HUES48 (cell line): Measurements from ENCODE around the gene URM1.

Source experiments
- H3K27ac ChIP-seq: one replicate; pipeline ENCODE4 v1.7.0; 2013; ENCODE audit warnings: low read depth, low read length, inconsistent platforms
- H3K27me3 ChIP-seq: 2 replicates; pipeline ENCODE4 v1.6.1; 2013; ENCODE audit warnings: mild to moderate bottlenecking, low read length; ENCODE audit not compliant: control insufficient read depth, insufficient read depth
- H3K36me3 ChIP-seq: 2 replicates; pipeline ENCODE4 v1.6.1; 2013; ENCODE audit warnings: low read length; ENCODE audit not compliant: control insufficient read depth, insufficient read depth
- H3K4me1 ChIP-seq: 2 replicates; pipeline ENCODE4 v1.6.1; 2013; ENCODE audit warnings: mild to moderate bottlenecking, low read length; ENCODE audit not compliant: control insufficient read depth, insufficient read depth
- H3K4me3 ChIP-seq: 2 replicates; pipeline ENCODE4 v1.5.1; 2013; ENCODE audit warnings: mild to moderate bottlenecking, low read depth, low read length
- H3K9ac ChIP-seq: 2 replicates; pipeline ENCODE4 v1.6.1; 2013; ENCODE audit warnings: mild to moderate bottlenecking, low read depth, low read length, moderate library complexity
- H3K9me3 ChIP-seq: 2 replicates; pipeline ENCODE4 v1.6.1; 2013; ENCODE audit warnings: low read length; ENCODE audit not compliant: control insufficient read depth, insufficient read depth

URM1 gene

DNA sequence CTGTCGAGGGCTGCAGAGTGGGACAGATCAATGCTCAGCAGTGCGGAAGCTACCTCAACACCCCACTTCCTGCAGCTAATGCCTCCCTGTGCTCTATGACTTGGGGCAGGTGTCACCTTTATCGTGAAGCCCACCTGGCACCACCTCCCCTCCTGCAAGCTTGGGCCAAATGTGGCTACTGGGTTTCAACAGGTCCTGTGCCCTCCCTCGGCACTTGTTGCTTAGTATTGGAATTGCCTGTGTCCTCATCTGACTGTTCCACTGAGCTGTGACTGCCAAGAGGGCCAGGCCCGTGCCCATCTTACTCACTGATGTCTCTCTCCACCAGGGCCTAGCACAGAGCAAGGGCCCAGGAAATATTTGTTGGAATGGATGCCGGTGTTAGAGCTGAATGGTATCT, 21.4 kb upstream of the URM1 start:
- H3K9me3 ChIP-seq = no peaks in the 10 kb centered on the region
- H3K27me3 ChIP-seq = no peaks in the 10 kb centered on the region
- H3K27ac ChIP-seq = no peak overlapping the region
- no peaks in the 10 kb centered on the region for H3K4me1 ChIP-seq
- no peak overlapping the region for H3K9ac ChIP-seq
- H3K36me3 ChIP-seq = peaks cover 42% of the 10 kb centered on the region
- no peak overlapping the region for H3K4me3 ChIP-seq

DNA sequence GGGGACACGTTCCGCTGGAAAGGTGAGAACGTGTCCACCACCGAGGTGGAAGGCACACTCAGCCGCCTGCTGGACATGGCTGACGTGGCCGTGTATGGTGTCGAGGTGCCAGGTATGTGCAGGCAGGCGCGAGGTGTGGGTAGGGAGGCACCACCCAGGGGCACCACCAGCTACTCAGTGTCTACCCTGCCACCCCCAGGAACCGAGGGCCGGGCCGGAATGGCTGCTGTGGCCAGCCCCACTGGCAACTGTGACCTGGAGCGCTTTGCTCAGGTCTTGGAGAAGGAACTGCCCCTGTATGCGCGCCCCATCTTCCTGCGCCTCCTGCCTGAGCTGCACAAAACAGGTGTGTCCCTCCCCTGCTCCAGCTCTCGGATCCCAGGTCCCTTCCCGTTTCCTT, 15.7 kb upstream of the URM1 start:
- Histone ChIP-seq H3K4me3 (no peak overlapping the region), H3K27ac (no peak overlapping the region), H3K27me3 (no peaks in the 10 kb centered on the region), H3K9ac (no peak overlapping the region), H3K4me1 (no peaks in the 10 kb centered on the region), H3K36me3 (peaks cover 26% of the 10 kb centered on the region), H3K9me3 (no peaks in the 10 kb centered on the region)

DNA sequence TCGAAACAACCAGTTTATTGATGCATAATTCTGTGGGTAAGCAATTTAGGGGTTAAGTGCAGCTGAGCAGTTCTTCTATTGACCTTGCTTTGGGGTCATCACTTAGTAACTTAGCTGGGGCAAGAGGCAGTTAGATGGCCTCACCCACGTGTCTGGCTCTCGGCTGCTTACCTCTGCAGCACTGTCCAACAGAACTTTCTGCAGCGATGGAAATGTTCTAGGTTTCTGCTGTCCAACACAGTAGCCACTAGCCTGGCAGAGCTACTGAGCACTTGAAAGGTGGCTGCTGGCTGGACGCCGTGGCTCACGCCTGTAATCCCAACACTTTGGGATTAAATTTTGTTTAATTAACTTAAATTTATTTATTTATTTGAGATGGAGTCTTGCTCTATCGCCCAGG, 13.1 kb upstream of the URM1 start:
- Histone ChIP-seq H3K27ac (no peak overlapping the region), H3K4me1 (peaks cover 3% of the 10 kb centered on the region; the same call in 1 of the 2 replicates), H3K36me3 (peaks cover 18% of the 10 kb centered on the region), H3K27me3 (peaks cover 22% of the 10 kb centered on the region), H3K9ac (no peak overlapping the region), H3K9me3 (no peaks in the 10 kb centered on the region), H3K4me3 (no peak overlapping the region)

DNA sequence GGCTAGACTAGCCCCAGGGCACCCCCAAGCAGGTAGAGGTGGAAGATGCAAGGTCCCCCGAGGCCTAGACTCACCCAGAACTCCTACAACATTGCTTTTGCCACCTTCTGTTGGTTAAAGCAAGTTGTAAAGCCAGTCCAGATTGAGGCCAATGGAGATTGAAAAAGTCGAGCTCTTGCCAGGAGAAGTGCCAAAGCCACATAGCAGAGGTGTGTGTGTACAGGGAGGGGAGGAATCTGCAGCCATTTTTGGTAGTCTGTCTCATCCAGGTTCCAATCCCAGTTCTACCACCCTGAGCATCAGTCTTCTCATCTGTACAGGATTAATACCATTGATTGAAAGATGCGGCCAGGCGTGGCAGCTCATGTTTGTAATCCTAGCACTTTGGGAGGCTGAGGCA, 12.3 kb upstream of the URM1 start:
- H3K27me3 ChIP-seq = peaks cover 30% of the 10 kb centered on the region
- no peak overlapping the region for H3K4me3 ChIP-seq
- no peaks in the 10 kb centered on the region for H3K9me3 ChIP-seq
- peaks cover 5% of the 10 kb centered on the region; the same call in 1 of the 2 replicates for H3K4me1 ChIP-seq
- peaks cover 15% of the 10 kb centered on the region for H3K36me3 ChIP-seq
- H3K9ac ChIP-seq = no peak overlapping the region
- H3K27ac ChIP-seq = no peak overlapping the region

GRCh38 chr9:128360826-128361225, 10.3 kb upstream of the URM1 start:
- H3K4me1 ChIP-seq = peaks cover 20% of the 10 kb centered on the region
- no peak overlapping the region for H3K9ac ChIP-seq
- no peak overlapping the region for H3K27ac ChIP-seq
- no peaks in the 10 kb centered on the region for H3K9me3 ChIP-seq
- H3K27me3 ChIP-seq = peaks cover 46% of the 10 kb centered on the region
- no peak overlapping the region for H3K4me3 ChIP-seq
- H3K36me3 ChIP-seq = peaks cover 6% of the 10 kb centered on the region; the same call in 1 of the 2 replicates

DNA sequence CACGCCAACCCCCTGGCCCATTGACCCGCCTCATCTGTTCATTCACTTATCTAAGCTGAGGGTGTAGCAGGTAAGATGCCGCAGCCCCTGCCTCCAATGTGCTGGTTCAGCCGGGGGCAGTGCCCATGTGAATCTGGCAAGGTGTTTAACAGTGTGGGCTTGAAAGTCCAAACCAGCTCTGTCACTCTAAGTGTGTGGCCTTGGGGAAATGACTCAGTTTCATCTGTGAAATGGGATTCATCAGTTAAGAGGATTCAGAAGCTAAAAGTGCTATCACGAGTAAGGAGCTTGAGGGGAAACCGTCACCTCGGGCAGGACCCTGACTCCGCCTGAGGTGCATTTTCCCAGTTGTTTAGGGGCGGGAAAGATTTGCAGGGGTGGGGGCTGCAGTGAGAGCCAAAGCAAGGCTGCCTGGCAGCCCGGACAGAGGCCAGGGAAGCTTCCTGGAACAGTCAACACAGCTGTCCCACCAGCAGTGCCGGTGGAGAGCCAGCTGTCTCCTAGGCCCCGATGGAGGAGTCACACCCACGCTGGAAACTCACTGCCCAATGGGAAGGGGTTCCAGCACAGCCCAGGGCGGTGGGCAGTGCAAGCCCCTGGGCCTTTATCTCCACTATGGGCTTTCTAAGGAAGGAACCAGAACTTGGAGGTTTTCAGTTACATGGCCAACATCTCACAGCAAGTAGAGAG, 9.7 kb upstream of the URM1 start:
- H3K4me3 ChIP-seq = no peak overlapping the region
- no peak overlapping the region for H3K27ac ChIP-seq
- H3K9me3 ChIP-seq = no peaks in the 10 kb centered on the region
- H3K9ac ChIP-seq = no peak overlapping the region
- peaks cover 3% of the 10 kb centered on the region; the same call in 1 of the 2 replicates for H3K36me3 ChIP-seq
- peaks cover 20% of the 10 kb centered on the region for H3K4me1 ChIP-seq
- H3K27me3 ChIP-seq = peaks cover 51% of the 10 kb centered on the region

DNA sequence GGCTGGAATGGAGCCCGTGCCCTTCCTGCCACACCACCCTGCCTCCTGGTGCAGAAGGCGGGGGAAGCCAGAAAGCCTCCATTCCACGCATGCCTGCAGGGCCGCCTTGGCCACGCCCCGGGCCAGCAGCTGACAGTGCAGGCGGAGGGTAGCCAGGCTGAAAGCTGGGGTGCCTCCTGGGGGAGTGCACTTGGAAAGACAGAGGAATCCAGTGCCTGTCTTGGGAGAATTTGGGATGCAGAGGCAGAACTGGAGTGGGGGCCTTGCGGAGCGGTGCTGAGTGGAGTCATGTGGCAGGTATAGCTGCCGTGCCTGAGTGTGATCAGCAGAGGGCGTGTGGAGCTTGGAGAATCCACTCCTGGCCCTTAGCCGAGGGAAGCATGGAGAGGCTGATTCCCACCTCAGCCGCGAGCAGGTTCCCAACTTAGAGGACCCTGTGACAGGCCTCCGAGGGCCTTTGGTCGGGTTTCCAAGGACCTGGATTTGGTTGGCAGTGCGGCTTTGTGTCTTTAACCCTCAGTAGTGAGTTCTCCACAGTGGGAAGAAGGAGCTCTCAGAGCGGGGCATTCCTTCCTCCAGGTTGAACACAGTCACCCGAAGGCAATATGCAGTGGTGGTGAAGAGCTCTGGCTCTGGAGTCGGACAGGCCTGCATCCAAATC, 9.1 kb upstream of the URM1 start:
- Histone ChIP-seq H3K27ac (no peak overlapping the region), H3K9me3 (no peaks in the 10 kb centered on the region), H3K4me3 (peak overlapping the region; percentile 42; the same call in 1 of the 2 replicates), H3K9ac (no peak overlapping the region), H3K27me3 (peaks cover 58% of the 10 kb centered on the region), H3K36me3 (peaks cover 3% of the 10 kb centered on the region; the same call in 1 of the 2 replicates), H3K4me1 (peaks cover 20% of the 10 kb centered on the region)

DNA sequence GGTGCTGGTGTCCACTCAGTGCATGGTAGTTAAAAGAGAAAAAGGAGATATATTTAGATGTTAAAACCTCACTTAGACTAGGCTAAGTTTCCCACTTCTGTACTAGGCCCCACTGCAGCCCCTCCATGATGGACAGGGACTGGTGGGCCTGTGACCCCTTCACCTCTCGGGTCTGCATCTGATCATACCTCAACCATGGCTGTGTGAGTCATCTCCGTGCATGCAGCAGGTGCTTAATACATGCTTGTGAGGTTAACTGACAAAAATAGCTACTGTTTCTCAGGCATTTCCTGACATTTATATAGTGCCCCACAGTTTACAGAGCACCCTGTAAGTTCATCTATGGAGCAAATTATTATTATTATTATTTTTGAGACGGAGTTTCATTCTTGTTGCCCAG, 8.4 kb upstream of the URM1 start:
- Histone ChIP-seq H3K4me1 (peaks cover 20% of the 10 kb centered on the region), H3K27me3 (peaks cover 64% of the 10 kb centered on the region), H3K9ac (no peak overlapping the region), H3K9me3 (no peaks in the 10 kb centered on the region), H3K36me3 (peaks cover under 1% of the 10 kb centered on the region; the same call in 1 of the 2 replicates), H3K4me3 (no peak overlapping the region), H3K27ac (no peak overlapping the region)

- H3K4me3 ChIP-seq = peak overlapping the region; percentile 38
- H3K4me1 ChIP-seq = peaks cover 20% of the 10 kb centered on the region
- no peaks in the 10 kb centered on the region for H3K9me3 ChIP-seq
- H3K27ac ChIP-seq = peak overlapping the region; percentile 72
- H3K27me3 ChIP-seq = peaks cover 77% of the 10 kb centered on the region
- no peak overlapping the region for H3K9ac ChIP-seq
- H3K36me3 ChIP-seq = no peaks in the 10 kb centered on the region
Measured at GRCh38 chr9:128365525-128365924, 5.6 kb upstream of the URM1 start.

GRCh38 chr9:128369024-128369706, 2.0 kb upstream of the URM1 start:
- Histone ChIP-seq H3K9ac (no peak overlapping the region), H3K4me1 (peaks cover 16% of the 10 kb centered on the region), H3K27me3 (peaks cover 44% of the 10 kb centered on the region), H3K4me3 (no peak overlapping the region), H3K9me3 (no peaks in the 10 kb centered on the region), H3K36me3 (peaks cover 4% of the 10 kb centered on the region; the same call in 1 of the 2 replicates), H3K27ac (no peak overlapping the region)

DNA sequence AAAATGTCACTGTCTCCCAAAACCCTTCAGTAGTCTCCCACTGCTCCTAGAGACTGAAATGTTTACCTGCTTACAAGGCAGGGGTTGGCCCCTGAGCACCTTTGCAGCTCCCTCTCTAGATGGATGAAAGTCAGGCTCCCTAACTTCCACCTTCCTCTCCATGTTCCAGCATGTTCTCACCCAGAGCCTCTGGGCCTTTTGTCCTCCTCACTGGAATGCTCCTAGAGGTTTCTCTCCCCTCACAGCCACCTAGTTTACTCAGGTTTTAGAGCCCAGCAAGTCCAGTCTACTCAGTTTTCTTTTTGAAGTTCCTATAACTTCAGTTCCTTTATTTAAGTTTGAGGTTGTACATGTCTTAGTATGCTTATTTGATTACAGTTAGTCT, 815 bp upstream of the URM1 start:
- Histone ChIP-seq H3K27me3 (peaks cover 35% of the 10 kb centered on the region), H3K9ac (0 out of 2 replicates have a peak overlapping the region, but pooled peaks have one; percentile 46), H3K9me3 (no peaks in the 10 kb centered on the region), H3K27ac (peak overlapping the region; percentile 78), H3K4me3 (peak overlapping the region; percentile 98), H3K36me3 (peaks cover 4% of the 10 kb centered on the region; the same call in 1 of the 2 replicates), H3K4me1 (peaks cover 9% of the 10 kb centered on the region)
